Panc1 (cell line): ENCODE results near the gene LRRC30. TPM values are rescaled to one million over a fixed set of nuclear protein-coding genes. Genes with fewer than 3 reads are reported as not detected.

ENCODE experiments used
- ATAC-seq: fragments of 200-7000 bp; cut with Tn5 transposase; 2 replicates; pipeline ENCODE4 v1.9.1; 2020; ENCODE audit warnings: mild to moderate bottlenecking, moderate library complexity
- BruUV-seq: library from RNA; stranded (reverse); fragments of 400-500 nt; replicated peaks from 2 replicates; lab custom pipeline; 2021; lab: Mats Ljungman, UMichigan
- CTCF ChIA-PET: fragments of 300-600 bp; sonication (Branson Sonifier 250); formaldehyde crosslinking; loops from one replicate; lab custom pipeline; 2022; ENCODE audit warnings: antibody characterized with exemption; lab: Charles Lee
- POLR2A ChIA-PET: fragments of 300-600 bp; sonication (Branson Sonifier 250); formaldehyde crosslinking; loops from one replicate; lab custom pipeline; 2022; ENCODE audit warnings: antibody characterized with exemption; lab: Charles Lee
- DNase-seq: peaks from one replicate; pipeline ENCODE4 v3.0.0-alpha.2; 2010; ENCODE audit warnings: low read depth, low spot score
- H3K27ac ChIP-seq: 2 replicates; pipeline ENCODE4 v1.5.1; 2011; ENCODE audit warnings: mild to moderate bottlenecking, low read length, inconsistent platforms
- H3K27me3 ChIP-seq: fragments of 200-500 bp; sonication (Bioruptor generic); 2 replicates; pipeline ENCODE4 v1.6.0; 2014; ENCODE audit warnings: low read length, inconsistent platforms; ENCODE audit not compliant: control insufficient read depth, insufficient read depth
- H3K36me3 ChIP-seq: fragments of 200-500 bp; sonication (Bioruptor generic); 2 replicates; pipeline ENCODE4 v1.5.1; 2014; ENCODE audit warnings: inconsistent platforms, mild to moderate bottlenecking, low read length, moderate library complexity; ENCODE audit not compliant: control insufficient read depth, insufficient read depth
- H3K4me1 ChIP-seq: 2 replicates; pipeline ENCODE4 v1.5.1; 2011; ENCODE audit warnings: inconsistent platforms, mild to moderate bottlenecking, low read length, moderate library complexity; ENCODE audit not compliant: control insufficient read depth, insufficient read depth
- H3K4me3 ChIP-seq, 2 experiments: 2 replicates each; pipeline ENCODE4 v1.5.1; 2011 to 2012; ENCODE audit warnings: low read depth in 2 of 2, low read length in 2 of 2, mild to moderate bottlenecking in 2 of 2, inconsistent platforms in 1 of 2, moderate library complexity in 1 of 2
- H3K9me3 ChIP-seq: fragments of 200-500 bp; sonication (Bioruptor generic); 2 replicates; pipeline ENCODE4 v1.5.1; 2014; ENCODE audit warnings: low read depth, mild to moderate bottlenecking, inconsistent platforms, low read length, moderate library complexity; ENCODE audit not compliant: control insufficient read depth, insufficient read depth
- POLR2AphosphoS5 ChIP-seq: IDR thresholded peaks from 2 replicates; pipeline ENCODE4 v1.6.1; 2012; ENCODE audit warnings: mild to moderate bottlenecking, low read depth, low read length, moderate library complexity
- SIN3A ChIP-seq: IDR thresholded peaks from 2 replicates; pipeline ENCODE4 v1.6.1; 2012; ENCODE audit warnings: low read depth, mild to moderate bottlenecking, low read length, moderate library complexity, borderline replicate concordance; ENCODE audit not compliant: insufficient read depth
- TCF7L2 ChIP-seq: IDR thresholded peaks from 2 replicates; pipeline ENCODE4 v1.6.1; 2011; ENCODE audit warnings: mild to moderate bottlenecking, low read depth, low read length, inconsistent platforms
- in situ Hi-C: cut with HindIII; loops from 2 replicates; pipeline ENCODE4 v1.10.0; 2016; ENCODE audit warnings: low sequenced_read_pairs, low pct_unique_long_range_greater_than_20kb
- intact Hi-C: fragments of 100-400 bp; cut with micrococcal nuclease; formaldehyde crosslinking; loops from one replicate; pipeline ENCODE4 v1.10.0; 2022; ENCODE audit not compliant: unreplicated experiment
- total RNA-seq: library from RNA; stranded (reverse); gene quantifications from one replicate; pipeline ENCODE4 v1.2.1, GENCODE V29; 2021; ENCODE audit not compliant: unreplicated experiment
- TF ChIP-seq, protein P1 (sequence below), 2 experiments: IDR thresholded peaks; 2 replicates each; pipeline ENCODE4 v1.6.1; 2011 to 2012; ENCODE audit warnings: low read depth in 2 of 2, control low read depth in 1 of 2, low read length in 1 of 2, mild to moderate bottlenecking in 1 of 2, moderate library complexity in 1 of 2; ENCODE audit not compliant: insufficient read depth in 1 of 2
- TF ChIP-seq, protein P2 (sequence below): fragments of 450-650 bp; IDR thresholded peaks from 2 replicates; pipeline ENCODE4 v1.5.1; 2017; ENCODE audit warnings: mild to moderate bottlenecking

The LRRC30 gene
- total RNA-seq, 1 experiment from 2014 or later, result not detected

DNA sequence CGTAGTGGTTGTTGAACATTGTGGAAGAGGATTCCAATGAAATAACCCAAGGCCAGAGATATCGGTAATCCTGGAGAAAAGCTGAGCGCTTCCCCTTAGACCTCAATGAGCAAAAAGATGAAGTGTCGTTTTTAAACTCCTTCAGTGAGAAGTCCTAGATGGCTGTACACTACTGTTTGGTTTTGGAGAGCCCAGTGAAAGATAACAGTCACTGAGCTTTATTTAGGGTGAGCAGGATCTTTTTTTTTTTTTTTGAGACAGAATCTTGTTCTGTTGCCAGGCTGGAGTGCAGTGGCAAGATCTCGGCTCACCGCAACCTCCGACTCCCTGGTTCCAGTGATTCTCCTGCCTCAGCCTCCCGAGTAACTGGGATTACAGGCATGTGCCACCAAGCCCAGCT is 24.2 kb downstream of the LRRC30 start:
- no peaks in the 10 kb centered on the region for H3K27me3 ChIP-seq
- no peak overlapping the region for H3K4me3 ChIP-seq
- no peak for TF ChIP-seq TCF7L2
- no peak for TF ChIP-seq SIN3A
- TF ChIP-seq, protein P1, sequence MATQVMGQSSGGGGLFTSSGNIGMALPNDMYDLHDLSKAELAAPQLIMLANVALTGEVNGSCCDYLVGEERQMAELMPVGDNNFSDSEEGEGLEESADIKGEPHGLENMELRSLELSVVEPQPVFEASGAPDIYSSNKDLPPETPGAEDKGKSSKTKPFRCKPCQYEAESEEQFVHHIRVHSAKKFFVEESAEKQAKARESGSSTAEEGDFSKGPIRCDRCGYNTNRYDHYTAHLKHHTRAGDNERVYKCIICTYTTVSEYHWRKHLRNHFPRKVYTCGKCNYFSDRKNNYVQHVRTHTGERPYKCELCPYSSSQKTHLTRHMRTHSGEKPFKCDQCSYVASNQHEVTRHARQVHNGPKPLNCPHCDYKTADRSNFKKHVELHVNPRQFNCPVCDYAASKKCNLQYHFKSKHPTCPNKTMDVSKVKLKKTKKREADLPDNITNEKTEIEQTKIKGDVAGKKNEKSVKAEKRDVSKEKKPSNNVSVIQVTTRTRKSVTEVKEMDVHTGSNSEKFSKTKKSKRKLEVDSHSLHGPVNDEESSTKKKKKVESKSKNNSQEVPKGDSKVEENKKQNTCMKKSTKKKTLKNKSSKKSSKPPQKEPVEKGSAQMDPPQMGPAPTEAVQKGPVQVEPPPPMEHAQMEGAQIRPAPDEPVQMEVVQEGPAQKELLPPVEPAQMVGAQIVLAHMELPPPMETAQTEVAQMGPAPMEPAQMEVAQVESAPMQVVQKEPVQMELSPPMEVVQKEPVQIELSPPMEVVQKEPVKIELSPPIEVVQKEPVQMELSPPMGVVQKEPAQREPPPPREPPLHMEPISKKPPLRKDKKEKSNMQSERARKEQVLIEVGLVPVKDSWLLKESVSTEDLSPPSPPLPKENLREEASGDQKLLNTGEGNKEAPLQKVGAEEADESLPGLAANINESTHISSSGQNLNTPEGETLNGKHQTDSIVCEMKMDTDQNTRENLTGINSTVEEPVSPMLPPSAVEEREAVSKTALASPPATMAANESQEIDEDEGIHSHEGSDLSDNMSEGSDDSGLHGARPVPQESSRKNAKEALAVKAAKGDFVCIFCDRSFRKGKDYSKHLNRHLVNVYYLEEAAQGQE (IDR thresholded peaks at IDR 0.05; ENCODE audit: insufficient read depth in 1 of 2, low read depth in 2 of 2, low read length in 1 of 2), result no peak
- TF ChIP-seq, protein P2, sequence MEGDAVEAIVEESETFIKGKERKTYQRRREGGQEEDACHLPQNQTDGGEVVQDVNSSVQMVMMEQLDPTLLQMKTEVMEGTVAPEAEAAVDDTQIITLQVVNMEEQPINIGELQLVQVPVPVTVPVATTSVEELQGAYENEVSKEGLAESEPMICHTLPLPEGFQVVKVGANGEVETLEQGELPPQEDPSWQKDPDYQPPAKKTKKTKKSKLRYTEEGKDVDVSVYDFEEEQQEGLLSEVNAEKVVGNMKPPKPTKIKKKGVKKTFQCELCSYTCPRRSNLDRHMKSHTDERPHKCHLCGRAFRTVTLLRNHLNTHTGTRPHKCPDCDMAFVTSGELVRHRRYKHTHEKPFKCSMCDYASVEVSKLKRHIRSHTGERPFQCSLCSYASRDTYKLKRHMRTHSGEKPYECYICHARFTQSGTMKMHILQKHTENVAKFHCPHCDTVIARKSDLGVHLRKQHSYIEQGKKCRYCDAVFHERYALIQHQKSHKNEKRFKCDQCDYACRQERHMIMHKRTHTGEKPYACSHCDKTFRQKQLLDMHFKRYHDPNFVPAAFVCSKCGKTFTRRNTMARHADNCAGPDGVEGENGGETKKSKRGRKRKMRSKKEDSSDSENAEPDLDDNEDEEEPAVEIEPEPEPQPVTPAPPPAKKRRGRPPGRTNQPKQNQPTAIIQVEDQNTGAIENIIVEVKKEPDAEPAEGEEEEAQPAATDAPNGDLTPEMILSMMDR, result no peak
- no peak for TF ChIP-seq POLR2AphosphoS5

DNA sequence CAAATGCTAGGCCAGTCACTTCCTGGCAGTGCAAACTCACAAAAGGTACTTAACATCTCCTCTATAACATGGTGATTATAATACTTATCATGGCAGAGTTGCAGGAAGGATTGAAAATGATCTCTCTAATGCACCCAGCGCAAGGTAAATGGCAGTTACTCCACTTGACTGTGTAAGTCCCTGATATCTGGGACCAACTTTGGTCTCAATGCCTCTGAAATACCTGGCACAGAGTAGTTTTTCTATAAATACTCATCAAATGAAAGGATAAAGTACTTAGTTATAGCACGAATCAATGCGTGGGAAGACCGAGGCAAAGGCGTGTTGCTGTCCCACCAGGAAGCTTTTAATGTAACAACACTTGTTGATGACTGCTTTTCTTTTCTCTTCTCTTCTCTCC is 24.8 kb downstream of the LRRC30 start:
- Histone ChIP-seq H3K9me3 (no peaks in the 10 kb centered on the region), H3K36me3 (no peaks in the 10 kb centered on the region), H3K27ac (no peak overlapping the region), H3K4me3 (no peak overlapping the region), H3K27me3 (no peaks in the 10 kb centered on the region), H3K4me1 (no peaks in the 10 kb centered on the region)
- in situ Hi-C loops (no loop called here), intact Hi-C loops (no loop called here)
- ChIA-PET CTCF (no interaction called here), POLR2A (no interaction called here)
- DNase-seq, result no peak
- no TSS peak for BruUV-seq
- no peak for ATAC-seq
- TF ChIP-seq, protein P2, result no peak
- TF ChIP-seq SIN3A (no peak), POLR2AphosphoS5 (no peak), TCF7L2 (no peak)
- TF ChIP-seq, protein P1 (IDR thresholded peaks at IDR 0.05; ENCODE audit: insufficient read depth in 1 of 2, low read depth in 2 of 2, low read length in 1 of 2), result no peak

More for the DNA sequence above, 24.2 kb downstream of the LRRC30 start:
- in situ Hi-C loops, result no loop called here
- CTCF ChIA-PET, result no interaction called here
- POLR2A ChIA-PET, result no interaction called here
- intact Hi-C loops, result no loop called here
- BruUV-seq, result no TSS peak
- ATAC-seq, result no peak
- no peak for DNase-seq
- Histone ChIP-seq H3K27ac (no peak overlapping the region), H3K9me3 (no peaks in the 10 kb centered on the region), H3K36me3 (no peaks in the 10 kb centered on the region), H3K4me1 (no peaks in the 10 kb centered on the region)
